HL-60/S4 treated with phorbol 12-myristate 13-acetate at 8.2 ng/mL for 4 days and 3 days (cell line): ENCODE results near the gene SLC39A9.

ENCODE experiments used
- in situ Hi-C: fragments of 300-500 bp; cut with MboI; formaldehyde crosslinking; loops from 2 replicates; pipeline ENCODE4 v1.15.0; 2022; ENCODE audit warnings: low sequenced_read_pairs

Gene SLC39A9

DNA sequence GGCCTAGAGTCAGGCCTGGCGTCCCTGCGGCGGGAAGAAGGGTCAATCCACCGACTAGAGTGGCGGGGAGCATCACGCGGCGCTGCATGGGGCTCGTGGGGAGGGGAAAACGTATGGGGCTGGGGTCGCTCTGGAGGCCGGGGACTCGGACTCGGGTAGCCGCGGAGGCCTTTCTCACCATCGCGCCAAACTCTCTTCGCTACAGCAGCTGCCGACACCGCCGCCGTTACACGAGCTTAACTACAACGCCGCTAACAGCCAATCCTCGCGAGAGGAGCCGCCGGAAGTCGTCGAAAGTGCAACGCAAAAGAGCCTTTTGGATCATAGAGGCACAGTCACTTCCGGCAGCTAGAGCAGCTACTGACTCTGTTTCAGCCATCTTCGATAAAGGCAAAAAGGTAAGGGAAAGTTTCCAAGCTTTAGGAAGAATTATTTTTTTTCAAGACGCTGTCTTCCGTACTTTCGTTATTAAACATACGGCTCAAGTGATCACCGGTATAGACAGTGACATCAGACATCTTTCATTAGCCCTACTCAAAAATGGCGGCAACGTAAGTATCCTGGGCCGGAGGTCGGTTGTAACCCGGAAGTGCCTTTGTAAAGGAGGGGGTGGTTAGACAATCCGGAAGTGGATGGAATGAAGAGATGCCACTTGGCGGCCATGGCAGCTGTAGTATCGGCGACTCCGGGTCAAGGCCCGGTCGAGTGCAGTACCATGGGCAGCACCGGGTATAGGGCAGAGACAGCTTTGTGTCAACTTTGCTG, at the start of gene SLC39A9, which contains the start of gene ERH:
Gene SLC39A9, plus strand, starts transcription at position 640 of the 765 bp plus-strand sequence. CDS start 678 bp downstream, outside the sequence.
Gene ERH, minus strand, starts transcription at position 247 of the 765 bp plus-strand sequence. Its CDS starts 66 bp downstream, at position 181.
- in situ Hi-C loops, result no loop called here

DNA sequence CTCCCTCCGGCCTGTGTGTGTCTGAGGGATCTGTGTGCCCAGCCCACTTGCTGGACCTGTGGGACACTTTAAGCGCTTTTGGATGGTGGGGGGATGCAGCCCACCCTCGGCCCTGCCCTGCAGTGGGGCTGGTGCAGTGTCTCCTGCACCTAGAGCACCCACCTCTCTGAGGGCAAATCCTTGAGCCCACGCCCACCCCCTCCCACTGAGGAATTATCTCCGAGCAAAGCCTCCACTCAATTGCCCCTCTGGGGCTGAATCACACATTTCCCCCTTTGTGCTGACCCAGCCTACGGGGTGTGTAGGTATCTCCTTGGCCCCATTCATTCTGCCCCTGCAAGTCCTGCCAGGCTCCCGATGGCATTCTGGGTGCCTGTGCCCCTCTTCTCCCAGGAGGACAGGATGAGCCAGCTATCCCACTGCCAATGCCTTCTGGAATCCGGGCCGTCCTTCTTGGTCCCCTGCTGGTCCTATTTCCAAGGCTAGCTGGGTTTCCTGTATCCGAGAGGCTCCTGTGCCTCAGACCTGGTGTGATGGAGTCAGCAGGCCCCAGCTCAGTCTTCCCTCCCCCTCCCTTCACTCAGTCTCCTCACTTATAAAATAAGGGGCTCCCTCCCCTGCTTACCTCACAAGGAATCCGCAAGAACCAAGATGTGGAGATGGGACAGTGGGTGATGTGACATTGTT, 49.3 kb upstream of the SLC39A9 start:
- in situ Hi-C loops, result no loop called here

DNA sequence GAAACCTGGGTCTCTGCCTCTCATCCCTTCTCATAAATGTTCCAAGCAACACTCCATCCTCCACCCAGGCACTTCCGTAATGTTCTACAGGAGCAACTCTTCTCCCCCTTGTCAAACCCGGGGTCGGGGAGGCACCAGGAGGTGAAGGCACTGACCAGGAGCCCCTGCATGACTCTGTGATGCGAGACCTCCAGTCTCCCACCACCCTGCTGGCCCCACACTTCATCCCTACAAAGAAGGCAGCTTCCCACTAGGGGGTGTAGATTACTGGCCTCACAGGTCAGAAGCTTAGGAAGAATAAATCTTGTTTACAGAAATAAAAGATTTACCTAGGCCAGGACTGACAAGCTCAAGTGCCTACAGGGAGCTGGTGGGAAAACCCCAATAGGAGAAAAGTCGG, 47.6 kb upstream of the SLC39A9 start:
- in situ Hi-C loops, result no loop called here

DNA sequence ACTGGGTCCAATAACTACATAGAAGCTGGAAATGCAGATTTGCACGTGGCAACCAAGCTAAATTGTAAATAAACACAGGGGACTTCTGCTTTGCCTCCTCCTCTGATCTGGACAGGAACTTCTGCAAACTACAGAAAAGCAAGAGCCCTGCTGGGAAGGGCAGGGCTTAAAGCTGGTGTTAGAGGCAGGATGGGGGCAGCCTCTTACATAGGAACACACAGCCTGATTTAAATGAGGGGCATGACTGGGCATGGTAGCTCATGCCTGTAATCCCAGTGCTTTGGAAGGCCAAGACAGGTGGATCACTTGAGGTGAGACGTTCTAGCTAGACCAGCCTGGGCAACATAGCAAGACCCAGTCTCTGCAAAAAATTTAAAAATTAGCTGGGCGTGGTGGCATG, 47.1 kb upstream of the SLC39A9 start:
- in situ Hi-C loops, result no loop called here

GRCh38 chr14:69351911-69352310, 46.6 kb upstream of the SLC39A9 start:
- in situ Hi-C loops, result no loop called here

DNA sequence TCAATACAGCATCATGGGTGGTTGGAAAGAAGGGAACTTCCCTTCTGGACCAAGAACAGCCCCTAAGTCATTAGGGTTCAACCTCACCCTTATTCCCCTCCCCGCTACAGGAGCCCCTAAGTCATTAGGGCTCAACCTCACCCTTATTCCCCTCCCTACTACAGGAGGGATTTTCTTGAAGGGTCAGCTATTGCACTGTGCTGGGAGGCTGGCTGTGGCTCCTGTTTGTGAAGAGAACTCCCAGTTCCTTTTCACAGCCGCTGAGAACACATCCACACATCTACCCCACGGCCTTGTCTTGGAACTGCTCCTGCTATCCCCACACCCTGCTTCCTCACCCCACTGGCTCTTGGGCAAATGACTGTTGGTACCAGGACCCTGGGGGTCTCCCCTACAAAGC, 45.3 kb upstream of the SLC39A9 start:
- in situ Hi-C loops, result no loop called here

- in situ Hi-C loops, result no loop called here
These were observed 43.9 kb upstream of the SLC39A9 start for GRCh38 chr14:69354383-69355153.

- in situ Hi-C loops, result no loop called here
These were observed 43.3 kb upstream of the SLC39A9 start for GRCh38 chr14:69355154-69355597.

DNA sequence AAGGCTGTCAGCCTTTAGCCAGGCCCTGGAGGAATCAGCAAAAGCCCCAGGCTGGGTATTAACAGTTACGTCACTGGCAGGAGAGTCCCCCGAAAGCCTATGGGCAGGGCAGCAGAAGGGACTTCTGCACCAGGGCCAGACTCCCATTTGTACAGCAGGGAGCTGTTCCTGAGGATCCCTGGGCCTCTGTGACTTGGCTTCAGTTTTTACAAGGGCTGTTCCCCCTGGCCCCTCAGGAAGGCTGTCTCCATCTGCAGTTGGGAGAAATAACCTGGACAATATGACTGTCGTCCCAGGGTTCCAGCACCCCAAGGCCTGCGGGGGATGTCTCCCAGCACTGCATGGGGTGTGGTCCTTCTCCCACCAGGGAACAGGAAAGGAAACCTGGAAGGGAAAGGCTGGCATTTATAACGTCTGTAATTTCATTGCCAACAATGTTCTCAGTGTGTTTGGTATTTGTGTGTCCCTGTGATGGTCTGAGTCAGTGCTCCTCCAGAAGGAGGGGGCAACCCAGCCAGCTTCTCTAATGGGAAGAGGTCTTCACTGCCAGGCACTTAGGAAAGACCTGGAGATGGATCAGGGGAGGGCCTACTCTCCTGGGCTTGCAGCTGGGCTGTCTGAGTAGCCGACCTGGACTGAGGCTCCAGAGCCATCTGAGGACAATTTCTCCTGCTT, 42.7 kb upstream of the SLC39A9 start:
- in situ Hi-C loops, result no loop called here

GRCh38 chr14:69356903-69357543, 41.5 kb upstream of the SLC39A9 start:
- in situ Hi-C loops, result no loop called here

GRCh38 chr14:69357544-69358200, 40.8 kb upstream of the SLC39A9 start:
- in situ Hi-C loops, result no loop called here

- in situ Hi-C loops, result no loop called here
These were observed 40.1 kb upstream of the SLC39A9 start for GRCh38 chr14:69358233-69358963.

GRCh38 chr14:69358966-69359365, 39.5 kb upstream of the SLC39A9 start:
- in situ Hi-C loops, result no loop called here

DNA sequence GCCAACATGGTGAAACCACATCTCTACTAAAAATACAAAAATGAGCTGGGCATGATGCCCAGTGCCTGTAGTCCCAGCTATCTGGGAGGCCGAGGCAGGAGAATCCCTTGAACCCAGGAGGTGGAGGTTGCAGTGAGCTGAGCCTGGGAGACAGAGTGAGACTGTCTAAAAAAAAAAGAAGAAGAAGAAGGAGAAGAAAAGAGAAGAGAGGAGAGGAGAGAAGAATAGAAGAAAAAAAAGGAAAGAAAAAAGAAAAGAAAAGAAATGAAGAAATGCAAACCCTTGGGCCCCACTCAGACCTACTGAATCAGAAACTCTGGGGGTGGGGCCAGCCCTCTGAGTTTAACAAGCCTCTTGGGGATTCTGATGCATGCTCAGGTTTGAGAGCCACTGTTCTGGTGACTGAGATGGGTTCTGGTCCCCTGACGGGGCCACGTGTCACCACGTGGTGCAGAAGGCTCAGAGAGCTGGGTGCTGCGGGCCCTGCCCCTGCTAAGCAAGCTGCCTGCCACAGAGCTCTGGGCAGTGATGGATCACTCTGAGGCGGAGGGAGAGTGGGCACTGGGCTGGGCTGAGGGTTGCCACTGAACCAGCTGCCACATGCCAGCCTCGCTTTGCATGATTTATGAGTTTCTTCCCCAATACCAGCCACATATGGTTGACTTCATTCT, 37.9 kb upstream of the SLC39A9 start:
- in situ Hi-C loops, result no loop called here

GRCh38 chr14:69363055-69363454, 35.4 kb upstream of the SLC39A9 start:
- in situ Hi-C loops, result no loop called here

DNA sequence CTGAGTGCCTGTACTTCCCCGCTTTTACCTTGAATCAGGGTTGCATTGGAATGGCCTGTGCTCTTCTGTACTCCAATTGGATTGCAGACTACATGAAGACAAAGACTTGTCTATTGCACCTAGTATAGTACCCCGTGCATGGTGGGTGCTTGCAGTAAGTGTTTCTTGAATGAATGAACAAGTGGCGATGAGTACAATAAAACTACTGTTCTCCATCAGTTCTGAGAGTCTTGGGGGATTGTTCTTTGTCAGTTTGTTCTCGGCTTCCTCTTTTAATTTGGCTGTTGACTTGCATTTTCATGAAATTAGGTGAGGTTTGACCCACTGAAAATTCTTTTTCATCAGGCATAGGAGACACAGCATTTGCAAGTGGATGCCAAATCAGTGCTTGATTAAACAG, 34.5 kb upstream of the SLC39A9 start:
- in situ Hi-C loops, result no loop called here

GRCh38 chr14:69364378-69364777, 34.1 kb upstream of the SLC39A9 start:
- in situ Hi-C loops, result no loop called here

DNA sequence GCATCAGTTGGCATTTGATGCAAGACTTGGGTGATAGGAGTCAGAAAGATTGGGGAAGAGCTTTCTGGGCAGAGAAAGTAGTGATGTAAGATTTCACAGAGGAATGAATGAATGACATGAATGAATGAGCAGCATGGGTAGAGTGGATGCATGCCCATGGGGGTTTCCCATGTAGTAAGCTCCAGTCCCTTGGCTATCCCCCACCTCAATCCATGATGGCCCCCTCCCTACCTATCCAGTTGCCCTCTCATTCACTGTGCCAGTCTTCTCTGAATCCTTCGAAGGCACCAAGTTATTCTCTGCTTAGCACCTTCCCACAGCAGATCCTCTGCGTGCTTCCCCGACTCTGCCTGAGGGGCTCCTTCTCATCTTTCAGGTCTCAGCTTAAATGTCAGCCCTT, 32.4 kb upstream of the SLC39A9 start:
- in situ Hi-C loops, result no loop called here

- in situ Hi-C loops, result no loop called here
These were observed 31.7 kb upstream of the SLC39A9 start for GRCh38 chr14:69366761-69367160.
